C4-2B (cell line): ENCODE data around the gene FOS.
A peak's percentile ranks its signal among the peaks of the same experiment; 100 is the strongest.

Experiments
- H3K27ac ChIP-seq: fragments of 450-650 bp; 2 replicates; pipeline ENCODE4 v1.5.1; 2017
- ZFX ChIP-seq: fragments of 450-650 bp; IDR thresholded peaks from 2 replicates; pipeline ENCODE4 v1.6.1; 2017
- TF ChIP-seq, protein P1 (sequence below): fragments of 450-650 bp; conservative IDR thresholded peaks from 2 replicates; pipeline ENCODE4 v1.5.1; 2017; ENCODE audit warnings: mild to moderate bottlenecking

The FOS gene

DNA sequence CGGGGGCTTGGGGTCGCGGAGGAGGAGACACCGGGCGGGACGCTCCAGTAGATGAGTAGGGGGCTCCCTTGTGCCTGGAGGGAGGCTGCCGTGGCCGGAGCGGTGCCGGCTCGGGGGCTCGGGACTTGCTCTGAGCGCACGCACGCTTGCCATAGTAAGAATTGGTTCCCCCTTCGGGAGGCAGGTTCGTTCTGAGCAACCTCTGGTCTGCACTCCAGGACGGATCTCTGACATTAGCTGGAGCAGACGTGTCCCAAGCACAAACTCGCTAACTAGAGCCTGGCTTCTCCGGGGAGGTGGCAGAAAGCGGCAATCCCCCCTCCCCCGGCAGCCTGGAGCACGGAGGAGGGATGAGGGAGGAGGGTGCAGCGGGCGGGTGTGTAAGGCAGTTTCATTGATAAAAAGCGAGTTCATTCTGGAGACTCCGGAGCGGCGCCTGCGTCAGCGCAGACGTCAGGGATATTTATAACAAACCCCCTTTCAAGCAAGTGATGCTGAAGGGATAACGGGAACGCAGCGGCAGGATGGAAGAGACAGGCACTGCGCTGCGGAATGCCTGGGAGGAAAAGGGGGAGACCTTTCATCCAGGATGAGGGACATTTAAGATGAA is 630 bp downstream of the FOS start:
- H3K27ac ChIP-seq = no peak overlapping the region; the same call in 1 of the 2 replicates
- no peak for TF ChIP-seq ZFX
- TF ChIP-seq, protein P1, sequence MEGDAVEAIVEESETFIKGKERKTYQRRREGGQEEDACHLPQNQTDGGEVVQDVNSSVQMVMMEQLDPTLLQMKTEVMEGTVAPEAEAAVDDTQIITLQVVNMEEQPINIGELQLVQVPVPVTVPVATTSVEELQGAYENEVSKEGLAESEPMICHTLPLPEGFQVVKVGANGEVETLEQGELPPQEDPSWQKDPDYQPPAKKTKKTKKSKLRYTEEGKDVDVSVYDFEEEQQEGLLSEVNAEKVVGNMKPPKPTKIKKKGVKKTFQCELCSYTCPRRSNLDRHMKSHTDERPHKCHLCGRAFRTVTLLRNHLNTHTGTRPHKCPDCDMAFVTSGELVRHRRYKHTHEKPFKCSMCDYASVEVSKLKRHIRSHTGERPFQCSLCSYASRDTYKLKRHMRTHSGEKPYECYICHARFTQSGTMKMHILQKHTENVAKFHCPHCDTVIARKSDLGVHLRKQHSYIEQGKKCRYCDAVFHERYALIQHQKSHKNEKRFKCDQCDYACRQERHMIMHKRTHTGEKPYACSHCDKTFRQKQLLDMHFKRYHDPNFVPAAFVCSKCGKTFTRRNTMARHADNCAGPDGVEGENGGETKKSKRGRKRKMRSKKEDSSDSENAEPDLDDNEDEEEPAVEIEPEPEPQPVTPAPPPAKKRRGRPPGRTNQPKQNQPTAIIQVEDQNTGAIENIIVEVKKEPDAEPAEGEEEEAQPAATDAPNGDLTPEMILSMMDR = no peak

DNA sequence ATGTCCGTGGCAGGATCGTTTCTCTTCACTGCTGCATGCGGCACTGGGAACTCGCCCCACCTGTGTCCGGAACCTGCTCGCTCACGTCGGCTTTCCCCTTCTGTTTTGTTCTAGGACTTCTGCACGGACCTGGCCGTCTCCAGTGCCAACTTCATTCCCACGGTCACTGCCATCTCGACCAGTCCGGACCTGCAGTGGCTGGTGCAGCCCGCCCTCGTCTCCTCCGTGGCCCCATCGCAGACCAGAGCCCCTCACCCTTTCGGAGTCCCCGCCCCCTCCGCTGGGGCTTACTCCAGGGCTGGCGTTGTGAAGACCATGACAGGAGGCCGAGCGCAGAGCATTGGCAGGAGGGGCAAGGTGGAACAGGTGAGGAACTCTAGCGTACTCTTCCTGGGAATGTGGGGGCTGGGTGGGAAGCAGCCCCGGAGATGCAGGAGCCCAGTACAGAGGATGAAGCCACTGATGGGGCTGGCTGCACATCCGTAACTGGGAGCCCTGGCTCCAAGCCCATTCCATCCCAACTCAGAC is 1.2 kb downstream of the FOS start:
- TF ChIP-seq ZFX = no peak
- TF ChIP-seq, protein P1 = no peak
- no peak overlapping the region for H3K27ac ChIP-seq

DNA sequence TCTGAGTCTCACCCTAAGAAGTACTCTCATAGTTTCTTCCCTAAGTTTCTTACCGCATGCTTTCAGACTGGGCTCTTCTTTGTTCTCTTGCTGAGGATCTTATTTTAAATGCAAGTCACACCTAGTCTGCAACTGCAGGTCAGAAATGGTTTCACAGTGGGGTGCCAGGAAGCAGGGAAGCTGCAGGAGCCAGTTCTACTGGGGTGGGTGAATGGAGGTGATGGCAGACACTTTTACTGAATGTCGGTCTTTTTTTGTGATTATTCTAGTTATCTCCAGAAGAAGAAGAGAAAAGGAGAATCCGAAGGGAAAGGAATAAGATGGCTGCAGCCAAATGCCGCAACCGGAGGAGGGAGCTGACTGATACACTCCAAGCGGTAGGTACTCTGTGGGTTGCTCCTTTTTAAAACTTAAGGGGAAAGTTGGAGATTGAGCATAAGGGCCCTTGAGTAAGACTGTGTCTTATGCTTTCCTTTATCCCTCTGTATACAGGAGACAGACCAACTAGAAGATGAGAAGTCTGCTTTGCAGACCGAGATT is 1.7 kb downstream of the FOS start:
- H3K27ac ChIP-seq = no peak overlapping the region
- TF ChIP-seq, protein P1 = no peak
- TF ChIP-seq ZFX = no peak

DNA sequence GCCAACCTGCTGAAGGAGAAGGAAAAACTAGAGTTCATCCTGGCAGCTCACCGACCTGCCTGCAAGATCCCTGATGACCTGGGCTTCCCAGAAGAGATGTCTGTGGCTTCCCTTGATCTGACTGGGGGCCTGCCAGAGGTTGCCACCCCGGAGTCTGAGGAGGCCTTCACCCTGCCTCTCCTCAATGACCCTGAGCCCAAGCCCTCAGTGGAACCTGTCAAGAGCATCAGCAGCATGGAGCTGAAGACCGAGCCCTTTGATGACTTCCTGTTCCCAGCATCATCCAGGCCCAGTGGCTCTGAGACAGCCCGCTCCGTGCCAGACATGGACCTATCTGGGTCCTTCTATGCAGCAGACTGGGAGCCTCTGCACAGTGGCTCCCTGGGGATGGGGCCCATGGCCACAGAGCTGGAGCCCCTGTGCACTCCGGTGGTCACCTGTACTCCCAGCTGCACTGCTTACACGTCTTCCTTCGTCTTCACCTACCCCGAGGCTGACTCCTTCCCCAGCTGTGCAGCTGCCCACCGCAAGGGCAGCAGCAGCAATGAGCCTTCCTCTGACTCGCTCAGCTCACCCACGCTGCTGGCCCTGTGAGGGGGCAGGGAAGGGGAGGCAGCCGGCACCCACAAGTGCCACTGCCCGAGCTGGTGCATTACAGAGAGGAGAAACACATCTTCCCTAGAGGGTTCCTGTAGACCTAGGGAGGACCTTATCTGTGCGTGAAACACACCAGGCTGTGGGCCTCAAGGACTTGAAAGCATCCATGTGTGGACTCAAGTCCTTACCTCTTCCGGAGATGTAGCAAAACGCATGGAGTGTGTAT is 2.4 kb downstream of the FOS start:
- H3K27ac ChIP-seq = no peak overlapping the region
- TF ChIP-seq, protein P1 = no peak
- TF ChIP-seq ZFX = no peak

DNA sequence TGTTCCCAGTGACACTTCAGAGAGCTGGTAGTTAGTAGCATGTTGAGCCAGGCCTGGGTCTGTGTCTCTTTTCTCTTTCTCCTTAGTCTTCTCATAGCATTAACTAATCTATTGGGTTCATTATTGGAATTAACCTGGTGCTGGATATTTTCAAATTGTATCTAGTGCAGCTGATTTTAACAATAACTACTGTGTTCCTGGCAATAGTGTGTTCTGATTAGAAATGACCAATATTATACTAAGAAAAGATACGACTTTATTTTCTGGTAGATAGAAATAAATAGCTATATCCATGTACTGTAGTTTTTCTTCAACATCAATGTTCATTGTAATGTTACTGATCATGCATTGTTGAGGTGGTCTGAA is 3.0 kb downstream of the FOS start:
- TF ChIP-seq ZFX = no peak
- TF ChIP-seq, protein P1 = no peak
- no peak overlapping the region for H3K27ac ChIP-seq

DNA sequence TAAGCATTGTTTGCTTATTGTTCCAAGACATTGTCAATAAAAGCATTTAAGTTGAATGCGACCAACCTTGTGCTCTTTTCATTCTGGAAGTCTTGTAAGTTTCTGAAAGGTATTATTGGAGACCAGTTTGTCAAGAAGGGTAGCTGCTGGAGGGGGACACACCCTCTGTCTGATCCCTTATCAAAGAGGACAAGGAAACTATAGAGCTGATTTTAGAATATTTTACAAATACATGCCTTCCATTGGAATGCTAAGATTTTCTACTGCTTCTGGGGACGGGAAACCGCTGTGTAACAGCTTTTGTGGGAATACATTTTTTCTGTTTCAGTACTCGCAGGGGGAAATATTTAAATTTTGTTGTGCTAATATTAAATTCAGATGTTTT is 3.5 kb downstream of the FOS start:
- TF ChIP-seq, protein P1 = no peak
- no peak for TF ChIP-seq ZFX
- H3K27ac ChIP-seq = no peak overlapping the region

DNA sequence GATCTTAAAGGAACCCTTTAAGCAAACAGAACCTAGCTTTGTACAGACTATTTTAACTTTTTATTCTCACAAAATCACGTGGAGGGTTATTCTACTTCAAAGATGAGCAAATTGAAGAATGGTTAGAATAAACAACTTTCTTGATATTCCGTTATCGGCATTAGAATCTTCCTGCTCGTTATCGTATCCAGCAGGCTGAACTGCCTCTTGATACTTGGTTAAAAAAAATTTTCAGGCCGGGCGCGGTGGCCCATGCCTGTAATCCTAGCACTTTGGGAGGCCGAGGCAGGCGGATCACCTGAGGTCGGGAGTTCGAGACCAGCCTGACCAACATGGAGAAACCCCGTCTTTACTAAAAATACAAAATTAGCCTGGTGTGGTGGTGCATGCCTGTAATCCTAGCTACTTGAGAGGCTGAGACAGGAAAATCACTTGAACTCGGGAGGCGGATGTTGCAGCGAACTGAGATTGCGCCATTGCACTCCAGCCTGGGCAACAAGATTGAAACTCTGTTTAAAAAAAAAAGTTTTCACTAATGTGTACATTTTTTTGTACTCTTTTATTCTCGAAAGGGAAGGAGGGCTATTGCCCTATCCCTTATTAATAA is 4.0 kb downstream of the FOS start:
- peak overlapping the region; percentile 53; the same call in 1 of the 2 replicates for H3K27ac ChIP-seq
